Activated CD4-positive, alpha-beta T cell treated with anti-CD3 and anti-CD28 coated beads, Interleukin-2, Interleukin-6, amounts not matched to agents 100 ng/mL and 50 ng/mL, durations not matched to agents 16 hours and 8 hours (primary cell): ENCODE data around the gene TECPR2.

Experiments
- DNase-seq: peaks from one replicate; pipeline ENCODE4 v3.0.0-alpha.2; 2020

Gene TECPR2

GRCh38 chr14:102472791-102473150, 110.0 kb downstream of the TECPR2 start:
- no peak for DNase-seq

- no peak for DNase-seq
Measured at GRCh38 chr14:102473559-102473958, 110.8 kb downstream of the TECPR2 start.

- DNase-seq: no peak
Measured at GRCh38 chr14:102474934-102475333, 112.2 kb downstream of the TECPR2 start.

GRCh38 chr14:102479107-102479506, 116.4 kb downstream of the TECPR2 start:
- DNase-seq: no peak

- no peak for DNase-seq
Measured at GRCh38 chr14:102479777-102480176, 117.0 kb downstream of the TECPR2 start.

- DNase-seq: no peak
Measured at GRCh38 chr14:102481371-102481770, 118.6 kb downstream of the TECPR2 start.

- DNase-seq: no peak
Measured at GRCh38 chr14:102481791-102482238, 119.1 kb downstream of the TECPR2 start.

GRCh38 chr14:102484316-102484715, 121.6 kb downstream of the TECPR2 start:
- no peak for DNase-seq

- DNase-seq: no peak
Measured at GRCh38 chr14:102485693-102486512, 123.2 kb downstream of the TECPR2 start.

GRCh38 chr14:102486513-102487203, 123.9 kb downstream of the TECPR2 start:
- no peak for DNase-seq

- DNase-seq: no peak
Measured at GRCh38 chr14:102487204-102487577, 124.5 kb downstream of the TECPR2 start.

- no peak for DNase-seq
Measured at GRCh38 chr14:102490456-102490855, 127.7 kb downstream of the TECPR2 start.

- DNase-seq: no peak
Measured at GRCh38 chr14:102491366-102491765, 128.6 kb downstream of the TECPR2 start.

GRCh38 chr14:102491786-102492530, 129.2 kb downstream of the TECPR2 start:
- no peak for DNase-seq

GRCh38 chr14:102492531-102492910, 129.8 kb downstream of the TECPR2 start:
- no peak for DNase-seq

- DNase-seq: no peak
Measured at GRCh38 chr14:102493096-102493495, 130.4 kb downstream of the TECPR2 start.

- DNase-seq: no peak
Measured at GRCh38 chr14:102493585-102493984, 130.8 kb downstream of the TECPR2 start.

GRCh38 chr14:102495491-102496330, 133.0 kb downstream of the TECPR2 start:
- no peak for DNase-seq

GRCh38 chr14:102496331-102496691, 133.6 kb downstream of the TECPR2 start:
- DNase-seq: no peak

GRCh38 chr14:102496958-102497744, 134.4 kb downstream of the TECPR2 start:
- no peak for DNase-seq

- no peak for DNase-seq
Measured at GRCh38 chr14:102497998-102498677, 135.4 kb downstream of the TECPR2 start.
